Thyroid gland (tissue), 4 donors: Measurements from ENCODE around the gene F13A1.

ENCODE experiments used
- CTCF ChIP-seq, 6 experiments: fragments of 200-600 bp in 3 of 6; fragments of 450-650 bp in 3 of 6; sonication (generic) in 3 of 6; IDR thresholded peaks; one replicate each; pipeline ENCODE4 v1.5.1; 2016 to 2019; ENCODE audit warnings: antibody characterized with exemption in 6 of 6, mild to moderate bottlenecking in 2 of 6, inconsistent platforms in 1 of 6, moderate library complexity in 1 of 6
- POLR2A ChIP-seq, 2 donors: fragments of 450-650 bp; IDR thresholded peaks; one replicate each; pipeline ENCODE4 v1.6.1; 2017; ENCODE audit warnings: antibody characterized with exemption in 2 of 2, mild to moderate bottlenecking in 2 of 2, moderate library complexity in 1 of 2

- TF ChIP-seq CTCF (IDR thresholded peaks at IDR 0.05) (no peak), POLR2A (IDR thresholded peaks at IDR 0.05) (no peak)
Measured at GRCh38 chr6:6218759-6219085, 101.7 kb downstream of the F13A1 start.
